ENCODE measurements around the gene UGT1A9.
"Not testable (repeated sequence)": the region's sequence is repeated elsewhere in the genome, so short reads cannot be mapped to it uniquely, and the experiment has no call there.

Gene UGT1A9

GRCh38 chr2:233680361-233681045, 8.8 kb downstream of the UGT1A9 start:
- DNase-seq (ENCODE audit: low spot score): no peak

- DNase-seq (ENCODE audit: low spot score): no peak
Measured at GRCh38 chr2:233681521-233682099, 9.9 kb downstream of the UGT1A9 start, which contains the start of gene UGT1A7. Gene UGT1A7 (plus strand): TSS chr2:233681901. CDS start chr2:233681938, 37 bp downstream.

GRCh38 chr2:233684640-233685039, 12.9 kb downstream of the UGT1A9 start:
- DNase-seq (ENCODE audit: low spot score): no peak

- DNase-seq (ENCODE audit: low spot score): no peak
Measured at GRCh38 chr2:233686928-233687327, 15.2 kb downstream of the UGT1A9 start.

DNA sequence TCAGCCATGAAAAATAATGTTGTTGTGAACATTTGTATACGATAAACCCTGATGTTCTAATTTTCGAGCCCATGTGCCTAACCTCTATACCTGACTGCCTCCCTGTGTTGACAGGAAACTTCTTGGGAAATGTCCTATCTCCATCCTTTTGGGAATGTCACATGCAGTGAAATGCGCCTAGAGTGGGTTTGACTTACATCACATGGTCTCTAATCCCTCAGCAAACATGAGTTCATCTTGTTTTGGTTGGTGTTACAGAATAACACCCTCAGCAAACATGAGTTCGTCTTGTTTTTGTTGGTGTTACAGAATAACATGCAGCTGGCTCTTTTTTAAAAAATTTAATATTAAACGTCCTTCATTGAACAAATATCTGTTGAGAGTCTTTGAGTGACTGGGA, 16.6 kb downstream of the UGT1A9 start:
- no peak for DNase-seq (ENCODE audit: low spot score)

DNA sequence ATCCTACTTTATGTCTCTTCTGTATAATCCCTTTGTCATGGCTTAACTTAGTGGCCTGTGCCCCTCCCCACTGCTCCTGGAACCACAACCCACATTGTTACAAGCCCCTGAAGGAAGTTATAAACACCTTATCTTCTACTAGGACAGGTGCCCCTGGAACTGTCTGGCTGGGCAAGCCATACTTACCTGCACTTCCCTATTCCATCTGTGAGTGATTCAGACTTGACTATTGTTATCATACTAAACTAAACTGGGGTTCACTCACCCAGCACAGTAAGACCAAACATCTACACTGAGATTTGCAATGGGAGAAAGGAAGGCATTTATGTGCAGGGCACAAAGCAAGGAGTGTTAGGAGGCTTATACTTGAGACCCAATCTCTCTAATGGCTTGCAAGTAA, 17.3 kb downstream of the UGT1A9 start:
- DNase-seq (ENCODE audit: low spot score): no peak

DNA sequence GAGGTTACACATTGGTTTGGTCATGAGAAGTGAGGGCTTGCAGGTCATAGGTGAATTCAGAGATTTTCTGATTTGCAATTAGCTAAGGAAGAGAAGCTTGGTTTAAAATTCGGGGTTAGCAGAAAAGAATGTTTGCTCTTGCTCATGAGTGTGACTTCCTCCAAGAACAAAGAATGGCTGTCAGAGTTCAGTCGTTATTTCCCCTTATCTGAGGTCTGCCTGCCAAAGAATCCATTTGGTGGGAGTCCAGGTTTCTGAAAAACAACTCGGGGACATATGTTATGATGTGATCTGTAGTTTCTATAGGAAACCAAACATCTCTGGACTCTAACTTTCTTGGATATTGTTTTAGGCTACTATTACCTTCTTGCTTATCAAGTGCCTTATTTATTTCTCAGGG, 17.8 kb downstream of the UGT1A9 start:
- DNase-seq (ENCODE audit: low spot score): no peak

GRCh38 chr2:233690444-233690843, 18.7 kb downstream of the UGT1A9 start:
- DNase-seq (ENCODE audit: low spot score): no peak

DNA sequence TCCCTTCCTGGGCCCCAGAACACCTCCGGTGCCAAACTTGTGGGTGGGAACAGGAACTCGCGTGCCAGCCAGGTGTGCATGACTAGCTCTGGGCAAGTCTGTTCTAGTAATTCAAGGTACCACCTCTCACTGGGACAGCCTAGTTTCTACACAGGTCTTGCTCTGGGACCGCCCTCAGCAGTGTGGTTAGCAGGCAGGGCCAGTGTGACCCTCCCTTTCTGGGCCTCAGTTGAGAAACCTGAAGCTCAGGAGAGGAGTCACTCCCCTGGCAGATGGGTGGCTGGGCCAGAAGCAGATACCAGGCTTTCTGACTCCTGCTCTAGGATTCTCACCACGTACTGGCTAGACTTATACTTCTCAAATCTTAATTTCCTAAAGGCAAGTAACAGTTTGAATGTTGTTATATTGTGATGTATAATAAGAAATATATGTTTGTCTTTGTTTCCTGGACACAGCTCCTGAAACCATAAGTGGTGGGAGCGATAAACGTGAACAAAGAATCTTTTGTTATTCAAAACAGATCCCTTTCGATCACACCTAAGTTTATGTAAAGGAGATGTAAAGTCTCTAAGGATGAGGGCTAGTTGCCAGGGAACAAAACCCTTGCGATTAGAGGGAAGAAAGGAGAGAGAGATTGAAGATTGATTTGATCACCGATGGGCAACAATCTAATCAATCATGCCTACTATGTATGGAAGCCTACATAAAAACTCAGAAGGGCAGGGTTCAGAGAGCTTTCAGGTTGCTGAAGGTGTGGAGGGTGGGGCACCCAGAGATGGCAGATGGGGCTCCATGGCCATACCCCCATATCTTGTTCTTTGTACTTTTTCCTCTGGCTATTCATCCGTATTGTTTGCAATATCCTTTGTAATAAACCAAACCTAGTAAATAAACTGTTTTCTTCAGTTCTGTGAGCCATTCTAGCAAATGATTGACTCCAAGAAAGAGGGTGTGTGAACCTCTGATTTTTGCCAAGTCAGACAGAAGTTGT, 20.0 kb downstream of the UGT1A9 start:
- no peak for DNase-seq (ENCODE audit: low spot score)

DNA sequence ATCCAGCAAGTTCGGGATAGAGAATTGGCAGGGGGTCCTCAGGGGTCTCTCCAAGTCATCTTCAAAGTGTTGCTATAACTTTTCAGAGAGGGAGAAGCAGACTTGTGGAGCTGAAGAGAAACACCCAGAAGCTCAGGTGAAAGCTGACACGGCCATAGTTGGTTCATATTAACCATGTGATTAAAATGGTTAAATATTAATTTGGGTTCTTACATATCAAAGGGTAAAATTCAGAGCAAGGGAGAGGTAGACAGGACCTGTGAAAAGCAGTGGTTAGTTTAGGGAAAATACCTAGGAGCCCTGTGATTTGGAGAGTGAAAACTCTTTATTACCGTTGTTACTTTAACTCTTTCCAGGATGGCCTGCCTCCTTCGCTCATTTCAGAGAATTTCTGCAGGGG, 20.9 kb downstream of the UGT1A9 start, which contains the start of gene UGT1A6:
TSS of gene UGT1A6 (plus strand) at position 243 of the 400 bp plus-strand sequence. CDS start at position 358, 115 bp downstream.
- no peak for DNase-seq (ENCODE audit: low spot score)

GRCh38 chr2:233693963-233694362, 22.3 kb downstream of the UGT1A9 start:
- DNase-seq (ENCODE audit: low spot score): no peak

GRCh38 chr2:233698740-233699139, 27.0 kb downstream of the UGT1A9 start:
- DNase-seq (ENCODE audit: low spot score): no peak

DNA sequence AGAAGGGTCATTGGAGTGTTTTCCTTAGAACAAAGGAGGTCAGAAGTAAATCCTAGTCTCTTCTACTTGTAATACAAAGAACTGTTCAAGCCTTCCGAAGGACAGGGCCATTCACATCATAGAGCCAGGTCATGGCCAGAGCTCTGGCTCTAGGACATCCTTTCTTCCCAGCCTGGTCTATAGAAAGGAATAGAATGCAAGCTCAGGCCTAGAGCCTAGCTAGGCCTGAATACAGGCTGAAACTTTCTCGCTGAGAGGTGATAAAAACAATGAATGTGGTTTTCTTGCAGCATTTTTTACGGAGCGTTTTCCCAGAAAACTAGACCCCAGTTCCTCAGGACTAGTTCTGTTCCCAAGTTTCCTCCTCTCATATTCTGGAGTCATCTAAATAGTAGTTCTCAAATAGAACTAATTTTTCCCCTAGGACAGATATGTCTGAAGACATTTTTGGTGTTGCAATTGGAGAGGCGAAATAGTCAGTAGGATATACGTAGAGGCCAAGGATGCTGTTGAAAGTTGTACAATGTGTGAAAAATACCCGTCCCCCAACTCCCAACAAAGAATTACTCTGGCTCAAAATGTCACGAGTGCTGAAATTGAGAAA, 27.8 kb downstream of the UGT1A9 start:
- no peak for DNase-seq (ENCODE audit: low spot score)

- peak; percentile 11 for DNase-seq (ENCODE audit: low spot score)
Measured at GRCh38 chr2:233700028-233700635, 28.4 kb downstream of the UGT1A9 start.

DNA sequence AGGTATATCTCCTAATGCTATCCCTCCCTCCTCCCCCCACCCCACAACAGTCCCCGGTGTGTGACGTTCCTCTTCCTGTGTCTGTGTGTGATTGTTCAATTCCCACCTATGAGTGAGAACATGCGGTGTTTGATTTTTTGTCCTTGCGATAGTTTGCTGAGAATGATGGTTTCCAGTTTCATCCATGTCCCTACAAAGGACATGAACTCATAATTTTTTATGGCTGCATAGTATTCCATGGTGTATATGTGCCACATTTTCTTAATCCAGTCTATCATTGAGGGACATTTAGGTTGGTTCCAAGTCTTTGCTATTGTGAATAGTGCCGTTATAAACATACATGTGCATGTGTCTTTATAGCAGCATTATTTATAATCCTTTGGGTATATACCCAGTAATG, 29.1 kb downstream of the UGT1A9 start:
- DNase-seq (ENCODE audit: low spot score): not testable (repeated sequence)

- DNase-seq (ENCODE audit: low spot score): no peak
Measured at GRCh38 chr2:233702238-233702637, 30.5 kb downstream of the UGT1A9 start.

- no peak for DNase-seq (ENCODE audit: low spot score)
Measured at GRCh38 chr2:233705911-233706506, 34.3 kb downstream of the UGT1A9 start.

GRCh38 chr2:233706720-233707119, 35.0 kb downstream of the UGT1A9 start:
- DNase-seq (ENCODE audit: low spot score): no peak

- DNase-seq (ENCODE audit: low spot score): no peak
Measured at GRCh38 chr2:233707940-233708644, 36.4 kb downstream of the UGT1A9 start.

DNA sequence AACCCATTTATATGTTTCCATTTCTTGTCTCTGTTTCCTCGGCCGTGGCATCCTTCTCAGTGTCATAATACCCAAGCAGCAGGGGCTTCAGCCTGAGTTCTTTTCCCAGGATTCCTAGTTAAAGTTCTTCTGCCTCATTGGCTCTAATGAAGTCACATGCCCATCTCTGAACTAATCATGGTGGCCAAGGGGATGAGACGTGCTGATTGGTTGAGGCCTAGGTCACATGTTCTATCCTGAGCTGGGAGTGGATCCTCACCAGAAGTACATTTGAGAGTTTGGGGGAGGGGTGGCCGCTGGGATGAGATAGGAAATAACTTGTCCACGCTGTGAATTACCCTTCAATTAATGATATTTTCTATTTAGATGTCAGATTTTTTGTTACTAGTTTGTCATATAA, 37.2 kb downstream of the UGT1A9 start:
- no peak for DNase-seq (ENCODE audit: low spot score)

All from putamen (tissue), 1 donor.